SK-N-SH treated with all-trans-retinoic acid at 6 μM for 48 hours (cell line): ENCODE measurements around the gene ADAMTSL1.

ENCODE experiments used
- ATAC-seq: fragments of 200-7000 bp; cut with Tn5 transposase; 3 replicates; pipeline ENCODE4 v1.9.1; 2020; ENCODE audit warnings: mild to moderate bottlenecking, moderate library complexity
- ARNTL ChIP-seq: fragments of 450-650 bp; formaldehyde crosslinking; IDR thresholded peaks from 2 replicates; pipeline ENCODE4 v1.5.0; 2020; ENCODE audit warnings: low read depth, mild to moderate bottlenecking, moderate library complexity, borderline replicate concordance
- BACH2 ChIP-seq: fragments of 250-450 bp; sonication (Bioruptor Pico); IDR thresholded peaks from 2 replicates; pipeline ENCODE4 v1.9.0; 2021; ENCODE audit warnings: mild to moderate bottlenecking, borderline replicate concordance
- CSDC2 ChIP-seq: fragments of 250-450 bp; sonication (Bioruptor Pico); IDR thresholded peaks from 2 replicates; pipeline ENCODE4 v1.5.0; 2020; ENCODE audit warnings: mild to moderate bottlenecking, moderate library complexity
- CSRNP3 ChIP-seq: fragments of 250-450 bp; sonication (Bioruptor Pico); IDR thresholded peaks from 2 replicates; pipeline ENCODE4 v1.5.1; 2021; ENCODE audit warnings: mild to moderate bottlenecking, moderate library complexity
- ESRRG ChIP-seq: fragments of 250-450 bp; sonication (Bioruptor Pico); IDR thresholded peaks from 2 replicates; pipeline ENCODE4 v1.6.1; 2021; ENCODE audit warnings: mild to moderate bottlenecking
- GLIS3 ChIP-seq: fragments of 250-450 bp; sonication (Bioruptor Pico); IDR thresholded peaks from 2 replicates; pipeline ENCODE4 v1.5.0; 2020; ENCODE audit warnings: mild to moderate bottlenecking, moderate library complexity
- ISL1 ChIP-seq: fragments of 250-450 bp; sonication (Bioruptor Pico); IDR thresholded peaks from 2 replicates; pipeline ENCODE4 v2.1.2; 2022; ENCODE audit warnings: mild to moderate bottlenecking, moderate library complexity
- OSR1 ChIP-seq: fragments of 250-450 bp; sonication (Bioruptor Pico); IDR thresholded peaks from 2 replicates; pipeline ENCODE4 v1.8.0; 2022; ENCODE audit warnings: moderate library complexity, mild to moderate bottlenecking, inconsistent platforms
- PATZ1 ChIP-seq: fragments of 250-450 bp; sonication (Bioruptor Pico); IDR thresholded peaks from 2 replicates; pipeline ENCODE4 v1.8.0; 2020; ENCODE audit warnings: mild to moderate bottlenecking, moderate library complexity, borderline replicate concordance
- POU6F1 ChIP-seq: fragments of 250-450 bp; sonication (Bioruptor Pico); IDR thresholded peaks from 2 replicates; pipeline ENCODE4 v1.8.0; 2021; ENCODE audit warnings: low read depth, mild to moderate bottlenecking, moderate library complexity, borderline replicate concordance
- PPARA ChIP-seq: fragments of 250-450 bp; sonication (Bioruptor Pico); IDR thresholded peaks from 2 replicates; pipeline ENCODE4 v1.5.0; 2020; ENCODE audit warnings: mild to moderate bottlenecking, borderline replicate concordance
- SNAI2 ChIP-seq: fragments of 250-450 bp; sonication (Bioruptor Pico); IDR thresholded peaks from 2 replicates; pipeline ENCODE4 v1.5.0; 2020; ENCODE audit warnings: mild to moderate bottlenecking, moderate library complexity
- TCF4 ChIP-seq: fragments of 250-450 bp; sonication (Bioruptor Pico); IDR thresholded peaks from 2 replicates; pipeline ENCODE4 v1.8.0; 2021; ENCODE audit warnings: mild to moderate bottlenecking, moderate library complexity, borderline replicate concordance
- TOX ChIP-seq: fragments of 250-450 bp; sonication (Bioruptor Pico); IDR thresholded peaks from 2 replicates; pipeline ENCODE4 v1.8.0; 2021; ENCODE audit warnings: mild to moderate bottlenecking, moderate library complexity, borderline replicate concordance
- TSHZ2 ChIP-seq: fragments of 250-450 bp; sonication (Bioruptor Pico); IDR thresholded peaks from 2 replicates; pipeline ENCODE4 v1.5.0; 2020; ENCODE audit warnings: mild to moderate bottlenecking, moderate library complexity
- ZC3H10 ChIP-seq: fragments of 250-450 bp; sonication (Bioruptor Pico); IDR thresholded peaks from 2 replicates; pipeline ENCODE4 v1.5.1; 2021; ENCODE audit warnings: mild to moderate bottlenecking, moderate library complexity
- ZFP3 ChIP-seq: fragments of 250-450 bp; sonication (Bioruptor Pico); IDR thresholded peaks from 2 replicates; pipeline ENCODE4 v1.5.0; 2020; ENCODE audit warnings: mild to moderate bottlenecking, moderate library complexity
- ZFP30 ChIP-seq: fragments of 450-650 bp; formaldehyde crosslinking; IDR thresholded peaks from 2 replicates; pipeline ENCODE4 v1.5.0; 2022; ENCODE audit warnings: mild to moderate bottlenecking, moderate library complexity
- ZNF565 ChIP-seq: fragments of 450-650 bp; formaldehyde crosslinking; conservative IDR thresholded peaks from 2 replicates; pipeline ENCODE4 v1.5.0; 2020; ENCODE audit warnings: low read depth, mild to moderate bottlenecking, moderate library complexity
- ZNF70 ChIP-seq: fragments of 450-650 bp; formaldehyde crosslinking; IDR thresholded peaks from 2 replicates; pipeline ENCODE4 v1.5.0; 2020; ENCODE audit warnings: mild to moderate bottlenecking, moderate library complexity
- ZNF8 ChIP-seq: fragments of 450-650 bp; formaldehyde crosslinking; IDR thresholded peaks from 2 replicates; pipeline ENCODE4 v1.5.0; 2020; ENCODE audit warnings: mild to moderate bottlenecking, moderate library complexity

ADAMTSL1 gene

GRCh38 chr9:18705796-18706392 is 231.9 kb downstream of the ADAMTSL1 start (continued):
- no peak for TF ChIP-seq ZNF8 (CRISPR knock-in tag)
- TF ChIP-seq ZFP30 (CRISPR knock-in tag): no peak
- no peak for TF ChIP-seq ARNTL (CRISPR knock-in tag)
- TF ChIP-seq PPARA: no peak
- TF ChIP-seq ZNF70 (CRISPR knock-in tag): no peak

- no peak for TF ChIP-seq PPARA
- ATAC-seq: no peak
Measured at GRCh38 chr9:18706648-18707047, 232.7 kb downstream of the ADAMTSL1 start.

- ATAC-seq: peak; percentile 41; the same call in 1 of the 3 replicates
Measured at GRCh38 chr9:18707061-18707461, 233.1 kb downstream of the ADAMTSL1 start.

GRCh38 chr9:18707489-18708205 is 233.7 kb downstream of the ADAMTSL1 start:
- ATAC-seq: no peak
- TF ChIP-seq TOX (CRISPR knock-in tag): no peak
- TF ChIP-seq TCF4 (CRISPR knock-in tag): no peak
- TF ChIP-seq ZFP3 (CRISPR knock-in tag): no peak

More at GRCh38 chr9:18707061-18707461, 233.1 kb downstream of the ADAMTSL1 start:
- TF ChIP-seq ARNTL (CRISPR knock-in tag) (no peak), ZFP3 (CRISPR knock-in tag) (no peak)

- ATAC-seq: no peak
- TF ChIP-seq CSRNP3 (CRISPR knock-in tag): no peak
- TF ChIP-seq ZC3H10: no peak
- no peak for TF ChIP-seq ZFP30 (CRISPR knock-in tag)
- TF ChIP-seq ZNF565 (CRISPR knock-in tag): no peak
- no peak for TF ChIP-seq POU6F1 (CRISPR knock-in tag)
- TF ChIP-seq CSDC2 (CRISPR knock-in tag): no peak
- no peak for TF ChIP-seq GLIS3
- no peak for TF ChIP-seq TCF4 (CRISPR knock-in tag)
- no peak for TF ChIP-seq SNAI2 (CRISPR knock-in tag)
- TF ChIP-seq PPARA: no peak
- TF ChIP-seq ISL1: no peak
- TF ChIP-seq TSHZ2 (CRISPR knock-in tag): no peak
- no peak for TF ChIP-seq PATZ1 (CRISPR knock-in tag)
- no peak for TF ChIP-seq OSR1 (CRISPR knock-in tag)
- TF ChIP-seq ARNTL (CRISPR knock-in tag): no peak
- no peak for TF ChIP-seq BACH2 (CRISPR knock-in tag)
- no peak for TF ChIP-seq ESRRG
Measured at GRCh38 chr9:18708429-18708828, 234.5 kb downstream of the ADAMTSL1 start.
